ENCODE data around the gene TMEM200B.
A peak's percentile ranks its signal among the peaks of the same experiment; 100 is the strongest.

Gene TMEM200B

DNA sequence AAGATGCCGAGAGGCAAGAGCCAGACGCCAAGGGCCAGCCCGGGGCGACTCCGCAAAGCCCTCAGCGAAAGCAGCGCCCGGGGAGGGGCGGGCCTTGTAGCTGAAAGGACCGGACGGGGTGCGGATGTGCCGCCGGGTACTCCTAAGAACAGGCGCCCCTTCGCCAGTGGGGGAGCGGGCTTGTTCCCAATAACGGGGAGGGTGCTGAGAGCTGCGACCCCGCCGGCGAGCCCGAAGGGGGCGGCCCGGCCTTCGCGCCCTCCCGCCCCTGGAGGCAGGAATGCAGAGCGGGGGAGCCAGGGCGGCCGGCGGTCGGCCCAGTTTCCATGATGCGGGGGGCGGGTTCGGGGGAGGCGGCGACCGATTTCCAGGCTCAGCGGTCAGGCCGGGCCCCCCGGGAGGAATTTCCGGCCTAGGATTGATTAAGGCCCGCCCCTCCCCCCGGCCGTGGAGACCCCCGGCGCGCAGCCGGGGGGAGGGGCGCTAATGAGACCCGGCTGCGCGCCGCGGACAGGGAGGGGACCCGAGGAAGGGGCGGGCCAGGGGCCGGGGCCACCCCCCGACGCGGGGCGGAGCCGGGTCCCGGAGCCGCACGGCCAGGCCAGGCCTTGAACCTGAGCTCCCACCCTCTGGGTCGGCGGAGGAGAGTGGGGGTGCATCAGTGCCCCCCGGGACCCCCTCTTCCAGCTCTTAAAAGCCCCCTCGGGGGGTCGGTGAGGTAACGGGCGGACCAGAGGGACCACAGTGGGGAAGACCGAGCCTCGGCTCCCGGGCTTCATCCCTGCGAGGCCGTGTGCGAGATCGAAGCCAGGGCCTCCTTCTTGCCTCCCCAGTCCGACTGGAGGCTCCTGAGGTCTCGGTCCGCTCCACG, 898 bp upstream of the TMEM200B start:
- no peaks in the 10 kb centered on the region for H3K79me2 ChIP-seq (ENCODE audit: insufficient read depth, low read length)
- TF ChIP-seq, protein P1, sequence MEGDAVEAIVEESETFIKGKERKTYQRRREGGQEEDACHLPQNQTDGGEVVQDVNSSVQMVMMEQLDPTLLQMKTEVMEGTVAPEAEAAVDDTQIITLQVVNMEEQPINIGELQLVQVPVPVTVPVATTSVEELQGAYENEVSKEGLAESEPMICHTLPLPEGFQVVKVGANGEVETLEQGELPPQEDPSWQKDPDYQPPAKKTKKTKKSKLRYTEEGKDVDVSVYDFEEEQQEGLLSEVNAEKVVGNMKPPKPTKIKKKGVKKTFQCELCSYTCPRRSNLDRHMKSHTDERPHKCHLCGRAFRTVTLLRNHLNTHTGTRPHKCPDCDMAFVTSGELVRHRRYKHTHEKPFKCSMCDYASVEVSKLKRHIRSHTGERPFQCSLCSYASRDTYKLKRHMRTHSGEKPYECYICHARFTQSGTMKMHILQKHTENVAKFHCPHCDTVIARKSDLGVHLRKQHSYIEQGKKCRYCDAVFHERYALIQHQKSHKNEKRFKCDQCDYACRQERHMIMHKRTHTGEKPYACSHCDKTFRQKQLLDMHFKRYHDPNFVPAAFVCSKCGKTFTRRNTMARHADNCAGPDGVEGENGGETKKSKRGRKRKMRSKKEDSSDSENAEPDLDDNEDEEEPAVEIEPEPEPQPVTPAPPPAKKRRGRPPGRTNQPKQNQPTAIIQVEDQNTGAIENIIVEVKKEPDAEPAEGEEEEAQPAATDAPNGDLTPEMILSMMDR (IDR thresholded peaks at IDR 0.05; ENCODE audit: borderline replicate concordance, extremely low read depth, low read length, poor library complexity, severe bottlenecking), result no peak
- TF ChIP-seq EZH2 (IDR thresholded peaks at IDR 0.05; ENCODE audit: borderline replicate concordance, low read depth, low read length, severe bottlenecking), result no peak
- DNase-seq (peak; percentile 54), ATAC-seq (ENCODE audit: insufficient read depth, low read depth) (peak; percentile 80)
- H3K27ac ChIP-seq (ENCODE audit: low read length), result no peak overlapping the region; the same call in 1 of the 2 replicates
- no peaks in the 10 kb centered on the region for H3K9me3 ChIP-seq (ENCODE audit: insufficient read depth, low read length, severe bottlenecking)
- peak overlapping the region; percentile 59 for H3K9ac ChIP-seq (ENCODE audit: low read depth, low read length)
- peaks cover 10% of the 10 kb centered on the region for H3K4me1 ChIP-seq (ENCODE audit: insufficient read depth, low read length)
- H2AFZ ChIP-seq (ENCODE audit: low read depth, low read length), result peak overlapping the region; percentile 80
- H3K4me2 ChIP-seq (ENCODE audit: insufficient read depth, low read length), result peak overlapping the region; percentile 74
- H3K27me3 ChIP-seq (ENCODE audit: insufficient read depth, low read length, poor library complexity), result no peaks in the 10 kb centered on the region
- no peaks in the 10 kb centered on the region for H3K36me3 ChIP-seq (ENCODE audit: insufficient read depth, low read length)
- H3K4me3 ChIP-seq (ENCODE audit: low read depth in 1 of 2, low read length in 2 of 2), result peak overlapping the region; percentile 25 to 56; a peak in 3 of 4 replicates
- H4K20me1 ChIP-seq (ENCODE audit: insufficient read depth, low read length), result no peaks in the 10 kb centered on the region

DNA sequence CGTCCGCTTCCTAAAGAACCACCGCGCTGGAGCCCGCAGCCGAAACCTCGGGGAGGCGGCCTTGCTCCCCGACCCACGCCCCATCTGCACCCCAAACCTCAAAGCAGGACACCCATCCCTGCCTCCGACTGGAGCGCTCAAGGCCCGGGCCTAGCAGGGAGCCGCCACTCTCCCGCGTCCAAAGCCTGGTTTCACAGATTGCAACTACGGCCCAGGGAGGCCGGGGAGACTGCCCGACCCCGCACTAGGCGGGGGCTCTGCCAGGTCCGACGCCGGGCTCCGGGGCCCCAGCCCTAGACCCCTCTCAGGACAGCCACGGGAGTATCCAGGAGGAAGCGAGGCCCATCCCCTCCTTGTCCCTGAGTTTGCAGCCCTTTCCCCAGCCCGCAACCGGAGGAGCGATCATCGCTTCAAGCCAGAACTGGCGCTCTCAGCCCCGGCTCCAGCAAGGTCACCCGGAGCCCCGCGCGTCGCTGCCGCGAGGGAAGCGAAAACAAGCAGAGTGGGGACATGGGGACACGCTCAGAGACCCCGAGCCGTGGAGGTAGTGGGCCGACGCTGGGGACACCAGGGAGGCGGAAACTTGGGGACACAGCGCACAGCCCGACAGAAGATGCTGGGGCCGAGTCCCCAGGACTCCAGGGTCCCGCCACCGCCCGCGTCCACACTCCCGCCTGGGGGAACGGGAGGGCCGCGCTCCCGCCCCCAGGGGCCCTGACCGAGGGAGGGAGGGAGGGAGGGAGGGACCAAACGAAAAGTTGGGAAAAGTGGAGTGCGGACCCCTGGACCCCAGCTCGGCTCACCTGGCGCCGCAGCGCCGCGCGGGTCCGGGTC, 433 bp downstream of the TMEM200B start:
- DNase-seq, result no peak
- Histone ChIP-seq H3K36me3 (ENCODE audit: insufficient read depth, low read length) (peaks cover 5% of the 10 kb centered on the region; the same call in 1 of the 2 replicates), H3K9ac (ENCODE audit: low read depth, low read length) (no peak overlapping the region), H3K9me3 (ENCODE audit: insufficient read depth, low read length, severe bottlenecking) (no peaks in the 10 kb centered on the region), H2AFZ (ENCODE audit: low read depth, low read length) (no peak overlapping the region), H3K79me2 (ENCODE audit: insufficient read depth, low read length) (no peaks in the 10 kb centered on the region), H3K27me3 (ENCODE audit: insufficient read depth, low read length, poor library complexity) (no peaks in the 10 kb centered on the region), H3K4me2 (ENCODE audit: insufficient read depth, low read length) (no peak overlapping the region), H3K27ac (ENCODE audit: low read length) (no peak overlapping the region), H3K4me1 (ENCODE audit: insufficient read depth, low read length) (peaks cover 10% of the 10 kb centered on the region), H4K20me1 (ENCODE audit: insufficient read depth, low read length) (no peaks in the 10 kb centered on the region), H3K4me3 (ENCODE audit: low read depth in 1 of 2, low read length in 2 of 2) (no peak overlapping the region)
- TF ChIP-seq, protein P1 (IDR thresholded peaks at IDR 0.05; ENCODE audit: borderline replicate concordance, extremely low read depth, low read length, poor library complexity, severe bottlenecking), result no peak
- TF ChIP-seq EZH2 (IDR thresholded peaks at IDR 0.05; ENCODE audit: borderline replicate concordance, low read depth, low read length, severe bottlenecking), result no peak
- no peak for ATAC-seq (ENCODE audit: insufficient read depth, low read depth)

DNA sequence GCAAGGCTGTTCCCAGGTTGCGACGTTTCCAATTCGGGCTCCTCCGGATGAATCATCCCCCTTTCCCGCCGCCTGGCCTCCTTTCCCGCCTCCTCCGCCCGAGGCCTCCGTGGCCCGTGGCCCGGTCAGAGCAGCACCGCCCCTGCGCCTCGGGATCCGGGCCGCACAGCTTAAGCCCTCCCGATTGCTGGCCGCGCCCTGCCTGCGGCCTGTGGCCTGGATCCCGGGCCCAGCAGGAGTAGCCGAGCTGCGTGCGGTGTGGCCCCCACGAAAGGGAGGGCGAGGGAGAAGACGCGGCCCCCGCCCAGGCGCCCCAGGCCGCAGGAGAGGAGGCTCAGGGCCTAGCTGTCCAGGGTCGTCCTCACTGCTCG, 1.0 kb downstream of the TMEM200B start:
- Histone ChIP-seq H2AFZ (ENCODE audit: low read depth, low read length) (no peak overlapping the region), H3K4me1 (ENCODE audit: insufficient read depth, low read length) (peaks cover 10% of the 10 kb centered on the region)

More for the DNA sequence above, 1.0 kb downstream of the TMEM200B start:
- TF ChIP-seq EZH2 (IDR thresholded peaks at IDR 0.05; ENCODE audit: borderline replicate concordance, low read depth, low read length, severe bottlenecking), result no peak
- TF ChIP-seq, protein P1 (IDR thresholded peaks at IDR 0.05; ENCODE audit: borderline replicate concordance, extremely low read depth, low read length, poor library complexity, severe bottlenecking), result no peak
- H3K9ac ChIP-seq (ENCODE audit: low read depth, low read length), result no peak overlapping the region
- peaks cover 5% of the 10 kb centered on the region; the same call in 1 of the 2 replicates for H3K36me3 ChIP-seq (ENCODE audit: insufficient read depth, low read length)
- ATAC-seq (ENCODE audit: insufficient read depth, low read depth) (no peak), DNase-seq (no peak)
- H3K27ac ChIP-seq (ENCODE audit: low read length), result no peak overlapping the region
- no peaks in the 10 kb centered on the region for H3K79me2 ChIP-seq (ENCODE audit: insufficient read depth, low read length)
- no peak overlapping the region for H3K4me2 ChIP-seq (ENCODE audit: insufficient read depth, low read length)
- H3K27me3 ChIP-seq (ENCODE audit: insufficient read depth, low read length, poor library complexity), result no peaks in the 10 kb centered on the region
- no peak overlapping the region for H3K4me3 ChIP-seq (ENCODE audit: low read depth in 1 of 2, low read length in 2 of 2)
- H3K9me3 ChIP-seq (ENCODE audit: insufficient read depth, low read length, severe bottlenecking), result no peaks in the 10 kb centered on the region
- no peaks in the 10 kb centered on the region for H4K20me1 ChIP-seq (ENCODE audit: insufficient read depth, low read length)

Data from DND-41 (cell line).